NOMO-1 (cell line): Measurements from ENCODE around the gene TSPAN18.

Experiments
- DNase-seq, 2 experiments: peaks; one replicate each; lab custom pipeline; 2025; ENCODE audit not compliant: unreplicated experiment in 2 of 2; lab: John Stamatoyannopoulos, UW

The TSPAN18 gene

GRCh38 chr11:44861849-44862557 lies 135.2 kb downstream of the TSPAN18 start:
- DNase-seq, result peak; percentile 94

- DNase-seq, result no peak
Observed at GRCh38 chr11:44862558-44863101, 135.9 kb downstream of the TSPAN18 start.

GRCh38 chr11:44863231-44863630 lies 136.5 kb downstream of the TSPAN18 start:
- no peak for DNase-seq

GRCh38 chr11:44865866-44866272 lies 139.1 kb downstream of the TSPAN18 start:
- no peak for DNase-seq

- no peak for DNase-seq
Observed at GRCh38 chr11:44866286-44866685, 139.5 kb downstream of the TSPAN18 start.

GRCh38 chr11:44868021-44868420 lies 141.3 kb downstream of the TSPAN18 start:
- no peak for DNase-seq

GRCh38 chr11:44868455-44869421 lies 142.0 kb downstream of the TSPAN18 start:
- no peak for DNase-seq

- no peak for DNase-seq
Observed at GRCh38 chr11:44870181-44870580, 143.4 kb downstream of the TSPAN18 start.

GRCh38 chr11:44870615-44871176 lies 143.9 kb downstream of the TSPAN18 start:
- no peak for DNase-seq

- DNase-seq, result peak; percentile 42 to 78
Observed at GRCh38 chr11:44871682-44872081, 144.9 kb downstream of the TSPAN18 start.

- DNase-seq, result no peak
Observed at GRCh38 chr11:44872556-44872955, 145.8 kb downstream of the TSPAN18 start.

- no peak for DNase-seq
Observed at GRCh38 chr11:44873537-44873936, 146.8 kb downstream of the TSPAN18 start.

- no peak for DNase-seq
Observed at GRCh38 chr11:44874284-44874683, 147.5 kb downstream of the TSPAN18 start.

- no peak for DNase-seq
Observed at GRCh38 chr11:44875037-44875436, 148.3 kb downstream of the TSPAN18 start.

GRCh38 chr11:44876194-44876723 lies 149.5 kb downstream of the TSPAN18 start:
- DNase-seq, result no peak

- DNase-seq, result no peak
Observed at GRCh38 chr11:44876906-44877305, 150.1 kb downstream of the TSPAN18 start.

GRCh38 chr11:44877571-44878497 lies 151.1 kb downstream of the TSPAN18 start:
- DNase-seq, result no peak

- DNase-seq, result no peak
Observed at GRCh38 chr11:44878711-44879110, 151.9 kb downstream of the TSPAN18 start.

- DNase-seq, result no peak
Observed at GRCh38 chr11:44879432-44879831, 152.7 kb downstream of the TSPAN18 start.

- no peak for DNase-seq
Observed at GRCh38 chr11:44880511-44880910, 153.7 kb downstream of the TSPAN18 start.
